NCI-H510A (cell line): ENCODE data around the gene SLC52A3.
"Not testable (repeated sequence)": the region's sequence is repeated elsewhere in the genome, so short reads cannot be mapped to it uniquely, and the experiment has no call there.

Experiments
- DNase-seq: peaks from one replicate; lab custom pipeline; 2025; lab: John Stamatoyannopoulos, UW

SLC52A3 gene

GRCh38 chr20:768426-768978 lies at the start of gene SLC52A3:
Gene SLC52A3 (minus strand): TSS chr20:768500. CDS start chr20:765774, 2,726 bp downstream.
- DNase-seq: no peak

- DNase-seq: no peak
These were observed 47.8 kb upstream of the SLC52A3 start for GRCh38 chr20:815914-816606.

DNA sequence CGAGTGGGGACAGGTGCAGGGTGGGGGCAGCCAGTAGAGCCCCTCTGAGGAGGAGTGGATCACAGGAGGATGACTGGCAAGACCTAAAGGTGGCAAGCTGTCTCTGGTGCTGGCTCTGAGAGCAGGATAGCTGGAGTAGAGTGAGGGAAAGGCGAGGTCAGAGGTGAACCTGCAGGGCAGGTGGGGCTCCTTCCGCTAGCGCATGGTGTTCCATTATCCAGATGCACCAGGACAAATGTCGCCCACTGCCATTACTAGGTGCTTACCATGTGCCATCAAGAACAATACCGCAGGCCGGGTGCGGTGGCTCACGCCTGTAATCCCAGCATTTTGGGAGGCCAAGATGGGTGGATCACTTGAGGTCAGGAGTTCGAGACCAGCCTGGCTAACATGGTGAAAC lies 46.9 kb upstream of the SLC52A3 start:
- no peak for DNase-seq

DNA sequence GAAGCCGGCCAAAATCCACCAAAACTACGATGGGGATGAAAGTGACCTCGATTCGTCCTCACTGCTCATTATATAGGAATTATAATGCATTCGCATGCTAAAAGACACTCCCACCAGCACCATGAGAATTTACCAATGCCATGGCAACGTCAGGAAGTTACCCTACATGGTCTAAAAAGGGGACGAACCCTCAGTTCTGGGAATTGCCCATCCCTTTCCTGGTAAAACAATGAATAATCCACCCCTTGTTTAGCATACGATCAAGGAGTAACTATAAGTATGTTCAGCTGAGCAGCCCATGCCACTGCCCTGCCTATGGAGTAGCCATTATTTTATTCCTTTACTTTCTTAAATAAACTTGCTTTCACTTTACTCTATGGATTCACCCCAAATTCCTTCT lies 45.1 kb upstream of the SLC52A3 start:
- no peak for DNase-seq

GRCh38 chr20:812435-812814 lies 44.1 kb upstream of the SLC52A3 start:
- DNase-seq: not testable (repeated sequence)

DNA sequence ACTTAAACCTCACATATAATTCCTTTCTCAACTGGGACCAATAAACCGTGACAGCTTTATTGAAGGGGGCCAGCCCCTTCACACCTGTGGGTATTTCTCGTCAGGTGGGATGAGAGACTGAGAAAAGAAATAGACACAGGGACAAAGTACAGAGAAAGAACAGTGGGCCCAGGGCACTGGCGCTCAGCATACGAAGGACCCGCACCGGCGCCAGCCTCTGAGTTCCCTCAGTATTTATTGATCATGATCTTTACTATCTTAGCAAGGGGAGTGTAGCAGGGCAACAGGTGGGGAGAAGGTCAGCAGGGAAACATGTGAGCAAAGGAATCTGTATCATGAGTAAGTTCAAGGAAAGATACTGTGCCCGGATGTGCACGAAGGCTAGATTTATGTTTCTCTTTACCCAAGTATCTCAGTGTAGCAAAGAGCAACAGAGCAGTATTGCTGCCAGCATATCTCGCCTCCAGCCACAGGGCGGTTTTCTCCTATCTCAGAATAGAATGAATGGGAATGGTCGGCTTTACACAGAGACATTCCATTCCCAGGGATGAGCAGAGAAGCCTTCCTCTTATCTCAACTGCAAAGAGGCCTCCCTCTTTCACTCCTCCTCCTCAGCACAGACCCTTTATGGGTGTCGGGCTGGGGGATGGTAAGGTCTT lies 43.6 kb upstream of the SLC52A3 start:
- DNase-seq: not testable (repeated sequence)

- no peak for DNase-seq
These were observed 37.4 kb upstream of the SLC52A3 start for GRCh38 chr20:805713-806112.

DNA sequence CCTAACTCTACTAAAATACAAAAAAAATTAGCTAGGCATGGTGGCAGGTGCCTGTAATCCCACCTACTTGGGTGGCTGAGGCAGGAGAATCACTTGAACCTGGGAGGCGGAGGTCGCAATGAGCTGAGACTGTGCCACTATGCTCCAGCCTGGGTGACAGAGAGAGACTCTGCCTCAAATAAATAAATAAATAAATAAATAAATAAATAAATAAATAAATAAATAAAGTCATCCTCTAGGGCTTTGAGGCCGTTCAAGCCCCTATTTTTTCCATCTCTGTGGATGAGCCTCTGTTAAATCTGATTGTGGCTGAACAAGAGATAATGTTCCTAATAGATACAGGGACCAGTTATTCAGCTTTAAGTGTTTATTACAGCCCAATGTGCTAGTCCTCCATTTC lies 33.4 kb upstream of the SLC52A3 start:
- no peak for DNase-seq

DNA sequence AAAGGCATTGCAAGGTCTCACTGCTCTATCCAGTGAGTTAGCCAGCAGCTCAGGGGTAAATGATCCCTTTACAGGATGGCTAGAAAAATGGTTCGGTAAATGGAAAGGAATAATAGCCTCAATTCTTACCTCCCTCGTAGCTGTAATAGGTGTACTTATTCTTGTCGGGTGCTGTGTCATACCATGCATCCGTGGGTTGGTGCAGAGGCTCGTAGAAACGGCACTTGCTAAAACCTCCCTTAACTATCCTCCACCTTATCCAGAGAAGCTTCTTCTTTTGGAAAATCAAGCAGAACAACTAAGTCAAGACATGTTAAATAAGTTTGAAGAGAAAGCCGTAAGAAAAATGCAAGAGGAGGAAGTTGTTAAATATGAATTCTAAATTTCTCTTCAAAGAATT lies 31.7 kb upstream of the SLC52A3 start:
- not testable (repeated sequence) for DNase-seq

DNA sequence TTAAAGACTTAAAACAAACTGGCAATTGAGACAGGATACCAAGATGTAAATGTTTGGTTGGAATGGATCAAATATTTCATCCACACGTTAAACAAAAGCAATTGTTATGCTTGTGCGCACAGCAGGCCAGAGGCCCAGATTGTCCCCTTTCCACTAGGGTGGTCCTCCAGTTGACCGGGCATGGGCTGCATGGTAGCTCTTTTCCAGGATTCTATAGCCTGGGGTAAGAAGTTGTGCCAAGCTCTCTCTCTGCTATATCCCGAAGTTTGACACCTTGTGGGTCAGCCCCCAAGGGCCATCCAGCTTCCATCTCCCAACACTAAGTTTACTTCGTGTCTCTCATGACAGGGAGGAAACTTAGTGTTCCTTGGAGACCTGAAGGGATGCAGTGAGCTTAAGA lies 30.4 kb upstream of the SLC52A3 start:
- DNase-seq: not testable (repeated sequence)

GRCh38 chr20:796921-797320 lies 28.6 kb upstream of the SLC52A3 start:
- no peak for DNase-seq

DNA sequence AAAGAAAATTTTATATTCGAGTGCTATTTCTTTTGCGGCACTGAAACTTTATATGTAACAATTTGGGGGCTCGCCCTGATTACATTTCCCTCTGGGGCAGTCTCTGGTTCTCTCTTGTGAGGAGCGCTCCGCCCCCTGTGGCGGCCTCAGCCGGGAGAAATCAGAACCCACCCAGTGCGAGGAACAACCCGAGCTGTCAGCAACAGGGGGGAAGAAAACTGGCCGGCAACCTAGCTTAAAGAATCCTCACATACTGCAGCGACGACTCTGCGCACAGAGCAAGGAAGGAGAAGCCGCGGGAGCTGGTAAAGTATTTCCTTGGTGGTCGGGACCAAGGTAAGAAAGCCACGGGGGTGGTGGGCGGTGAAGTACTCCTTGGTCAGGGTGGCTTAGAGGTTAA lies 23.9 kb upstream of the SLC52A3 start:
- DNase-seq: no peak

- no peak for DNase-seq
These were observed 22.8 kb upstream of the SLC52A3 start for GRCh38 chr20:791056-791455.

GRCh38 chr20:787825-788224 lies 19.5 kb upstream of the SLC52A3 start:
- DNase-seq: no peak

DNA sequence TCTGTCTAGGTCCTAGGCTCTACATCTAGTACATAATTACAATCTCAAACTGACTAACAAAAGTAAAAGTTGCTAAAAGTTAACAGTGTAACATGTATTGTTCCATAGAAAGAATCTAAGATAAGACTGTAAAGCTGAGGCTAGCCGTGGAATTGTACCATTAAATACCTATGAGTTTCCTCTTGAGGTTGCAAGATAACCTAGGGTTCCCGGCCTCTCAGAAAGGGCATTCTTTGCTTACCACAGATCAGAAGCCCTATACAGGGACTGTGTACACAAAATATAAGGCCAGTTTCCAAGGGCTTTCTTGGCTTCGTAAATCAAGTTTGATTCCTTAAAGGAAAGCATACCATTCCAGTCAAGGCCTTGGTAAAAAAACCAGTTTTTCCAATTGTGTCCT lies 11.5 kb upstream of the SLC52A3 start:
- DNase-seq: no peak

- no peak for DNase-seq
These were observed 7.9 kb upstream of the SLC52A3 start for GRCh38 chr20:776165-776564.

GRCh38 chr20:775679-776135 lies 7.4 kb upstream of the SLC52A3 start:
- no peak for DNase-seq

DNA sequence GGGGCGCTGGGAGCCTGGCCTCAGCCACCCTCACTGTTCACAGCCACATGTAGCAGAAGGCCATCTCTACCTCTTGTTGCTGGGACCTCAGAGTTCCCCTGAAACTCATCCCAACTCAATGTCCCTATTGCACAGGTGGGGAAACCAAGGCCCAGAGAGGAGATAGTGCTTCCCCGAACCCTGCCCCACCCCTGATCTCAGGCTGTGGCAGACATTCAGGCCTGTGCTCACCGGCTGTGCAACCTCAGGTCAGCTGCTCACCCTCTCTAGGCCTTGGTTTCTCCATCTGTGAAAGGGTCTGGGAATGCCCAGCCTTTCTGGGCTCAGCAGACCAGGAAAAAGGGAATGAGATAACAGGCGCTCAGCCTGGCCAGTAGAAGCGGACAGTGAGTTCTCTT lies 6.4 kb upstream of the SLC52A3 start:
- no peak for DNase-seq

- no peak for DNase-seq
These were observed 5.8 kb upstream of the SLC52A3 start for GRCh38 chr20:774016-774659.

GRCh38 chr20:772806-773205 lies 4.5 kb upstream of the SLC52A3 start:
- no peak for DNase-seq

- DNase-seq: no peak
These were observed 3.6 kb upstream of the SLC52A3 start for GRCh38 chr20:771741-772464.

GRCh38 chr20:770691-771090 lies 2.4 kb upstream of the SLC52A3 start:
- DNase-seq: no peak
